GM06990 (cell line): ENCODE results near the gene ABHD2.

Source experiments
- DNase-seq: peaks from one replicate; pipeline ENCODE4 v3.0.0-alpha.2; 2011; ENCODE audit not compliant: insufficient read length; ENCODE audit errors: extremely low read depth
- H3K27me3 ChIP-seq: replicated peaks from 2 replicates; pipeline ENCODE4 v1.6.0; 2011; ENCODE audit warnings: low read length; ENCODE audit not compliant: control insufficient read depth, insufficient read depth
- H3K36me3 ChIP-seq: 2 replicates; pipeline ENCODE4 v1.5.1; 2011; ENCODE audit warnings: low read length; ENCODE audit not compliant: control insufficient read depth, insufficient read depth
- H3K4me3 ChIP-seq: replicated peaks from 2 replicates; pipeline ENCODE4 v1.5.1; 2011; ENCODE audit warnings: low read depth, mild to moderate bottlenecking, control low read depth, low read length
- CTCF ChIP-seq: IDR thresholded peaks from 2 replicates; pipeline ENCODE4 v1.5.1; 2011; ENCODE audit warnings: low read length, control low read depth, mild to moderate bottlenecking, inconsistent platforms; ENCODE audit not compliant: insufficient read depth, poor library complexity, severe bottlenecking

The ABHD2 gene

GRCh38 chr15:89093509-89093908 is 5.3 kb downstream of the ABHD2 start:
- no peak overlapping the region for H3K4me3 ChIP-seq
- no peak for TF ChIP-seq CTCF
- DNase-seq, result no peak
- no peaks in the 10 kb centered on the region for H3K36me3 ChIP-seq
- H3K27me3 ChIP-seq, result no peaks in the 10 kb centered on the region

GRCh38 chr15:89095073-89095472 is 6.8 kb downstream of the ABHD2 start:
- no peaks in the 10 kb centered on the region for H3K27me3 ChIP-seq
- no peak for TF ChIP-seq CTCF
- H3K36me3 ChIP-seq, result no peaks in the 10 kb centered on the region
- no peak for DNase-seq
- H3K4me3 ChIP-seq, result no peak overlapping the region

- no peak for TF ChIP-seq CTCF
- Histone ChIP-seq H3K36me3 (no peaks in the 10 kb centered on the region), H3K27me3 (no peaks in the 10 kb centered on the region), H3K4me3 (no peak overlapping the region)
- no peak for DNase-seq
Observed at GRCh38 chr15:89095556-89095955, 7.3 kb downstream of the ABHD2 start.

- no peak for DNase-seq
- no peak for TF ChIP-seq CTCF
- Histone ChIP-seq H3K4me3 (no peak overlapping the region), H3K36me3 (no peaks in the 10 kb centered on the region), H3K27me3 (no peaks in the 10 kb centered on the region)
Observed at GRCh38 chr15:89096664-89097063, 8.4 kb downstream of the ABHD2 start.

GRCh38 chr15:89097313-89097712 is 9.1 kb downstream of the ABHD2 start:
- TF ChIP-seq CTCF, result no peak
- no peak for DNase-seq
- Histone ChIP-seq H3K36me3 (no peaks in the 10 kb centered on the region), H3K4me3 (no peak overlapping the region), H3K27me3 (no peaks in the 10 kb centered on the region)

GRCh38 chr15:89098281-89098680 is 10.0 kb downstream of the ABHD2 start:
- TF ChIP-seq CTCF, result no peak
- Histone ChIP-seq H3K36me3 (no peaks in the 10 kb centered on the region), H3K27me3 (no peaks in the 10 kb centered on the region), H3K4me3 (no peak overlapping the region)
- DNase-seq, result no peak
